ENCODE results near the gene ENTPD1. TPM values are rescaled to one million over a fixed set of nuclear protein-coding genes. Genes with fewer than 3 reads are reported as not detected.
"Not testable (repeated sequence)": the region's sequence is repeated elsewhere in the genome, so short reads cannot be mapped to it uniquely, and the experiment has no call there.

The ENTPD1 gene
- total RNA-seq, 1 donor from 2014 or later = 68.3 TPM

DNA sequence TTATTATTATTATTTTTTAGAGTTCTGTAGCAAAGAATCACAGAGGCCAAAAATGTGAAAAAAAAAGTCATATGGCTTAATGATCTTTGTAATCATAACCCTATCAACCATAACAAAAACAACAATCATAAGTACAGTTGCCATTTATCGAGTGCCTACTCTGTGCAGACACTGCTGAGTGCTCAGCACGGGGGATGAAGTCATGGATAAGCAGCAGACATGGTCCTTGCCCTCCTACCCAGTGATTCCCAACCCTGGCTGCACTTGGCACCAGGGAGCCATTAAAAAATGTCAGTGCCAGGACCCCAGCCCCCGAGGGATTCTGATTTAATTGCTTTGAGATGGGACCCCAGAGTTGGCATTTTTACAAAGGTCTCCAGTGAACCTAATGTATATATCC is 38.2 kb downstream of the ENTPD1 start:
- no peak for DNase-seq (ENCODE audit: low spot score)

DNA sequence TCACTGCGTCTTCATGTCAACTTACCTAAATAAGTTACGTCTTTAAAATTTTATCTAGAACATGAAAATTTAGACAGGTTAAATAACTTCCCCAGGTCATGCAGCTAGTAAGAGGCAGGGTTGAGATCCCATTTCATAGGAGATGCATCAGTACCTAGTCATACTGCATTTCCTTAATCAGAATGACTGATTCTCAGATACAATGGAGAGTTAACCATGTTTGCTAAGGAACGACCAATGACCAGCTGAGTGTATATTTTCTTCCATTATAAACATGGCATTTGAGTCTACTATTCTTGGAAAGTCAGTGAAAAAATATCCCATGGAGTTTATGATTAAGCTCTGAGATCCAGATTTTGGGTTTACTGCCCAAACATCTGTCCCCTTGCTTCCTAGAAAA is 39.6 kb downstream of the ENTPD1 start:
- no peak for DNase-seq (ENCODE audit: low spot score)

- DNase-seq (ENCODE audit: low spot score) = no peak
These were observed 40.5 kb downstream of the ENTPD1 start for GRCh38 chr10:95796504-95796903.

GRCh38 chr10:95798096-95798855 is 42.3 kb downstream of the ENTPD1 start:
- DNase-seq (ENCODE audit: low spot score) = no peak

DNA sequence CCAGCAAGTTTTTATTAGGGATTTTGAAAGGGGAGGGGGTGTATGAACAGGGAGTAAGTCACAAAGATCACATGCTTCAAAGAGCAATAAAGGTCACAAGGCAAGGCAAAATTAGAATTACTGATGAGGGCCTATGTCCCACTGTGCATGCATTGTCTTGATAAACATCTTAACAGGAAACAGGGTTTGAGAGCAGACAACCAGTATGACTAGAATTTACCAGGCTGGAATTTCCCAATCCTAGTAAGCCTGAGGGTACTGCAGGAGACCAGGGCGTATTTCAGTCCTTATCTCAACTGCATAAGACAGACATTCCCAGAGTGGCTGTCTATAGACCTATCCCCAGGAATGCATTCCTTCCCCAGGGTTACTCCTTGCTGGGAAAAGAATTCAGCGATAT is 44.3 kb downstream of the ENTPD1 start:
- DNase-seq (ENCODE audit: low spot score) = not testable (repeated sequence)

GRCh38 chr10:95806687-95807380 is 50.9 kb downstream of the ENTPD1 start:
- DNase-seq (ENCODE audit: low spot score) = not testable (repeated sequence)

GRCh38 chr10:95808705-95809308 is 52.8 kb downstream of the ENTPD1 start:
- not testable (repeated sequence) for DNase-seq (ENCODE audit: low spot score)

GRCh38 chr10:95809370-95810197 is 53.6 kb downstream of the ENTPD1 start:
- no peak for DNase-seq (ENCODE audit: low spot score)

GRCh38 chr10:95810198-95810976 is 54.4 kb downstream of the ENTPD1 start:
- no peak for DNase-seq (ENCODE audit: low spot score)

GRCh38 chr10:95813054-95813685 is 57.2 kb downstream of the ENTPD1 start:
- no peak for DNase-seq (ENCODE audit: low spot score)

DNA sequence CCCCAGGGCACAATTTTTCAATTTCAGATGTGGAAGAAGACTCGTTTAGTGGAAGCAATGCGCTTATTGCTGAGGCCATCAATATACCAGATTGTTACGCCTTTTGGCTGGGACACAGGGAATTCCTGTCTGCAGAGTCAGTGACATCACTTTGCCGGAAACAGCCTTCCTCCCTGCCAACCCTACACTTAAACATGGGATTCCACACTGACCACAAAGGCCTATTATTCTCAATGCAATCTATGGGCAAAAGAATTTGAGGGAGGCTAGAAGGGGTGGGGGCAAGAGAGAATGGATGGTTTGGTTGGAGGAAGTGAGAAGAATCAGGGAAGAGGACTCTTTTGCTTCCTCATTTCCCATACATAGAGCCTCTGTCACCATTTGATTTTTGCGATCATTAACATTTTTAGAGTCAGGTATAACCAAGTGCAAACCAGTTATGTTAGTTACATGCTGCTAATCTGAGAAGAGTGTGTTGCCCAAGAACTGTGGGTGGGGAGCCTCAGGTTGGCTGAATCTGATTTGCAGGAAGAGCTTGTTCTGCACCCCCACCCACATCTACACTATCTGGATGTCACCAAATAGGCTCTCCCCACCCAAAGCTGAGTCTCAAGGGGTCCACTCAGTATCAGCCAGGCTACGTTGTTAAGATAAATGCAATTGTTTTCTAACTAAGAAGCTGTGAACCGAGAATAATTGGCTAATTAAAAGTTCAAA is 58.2 kb downstream of the ENTPD1 start:
- peak; percentile 36 for DNase-seq (ENCODE audit: low spot score)

GRCh38 chr10:95815133-95815532 is 59.2 kb downstream of the ENTPD1 start:
- no peak for DNase-seq (ENCODE audit: low spot score)

DNA sequence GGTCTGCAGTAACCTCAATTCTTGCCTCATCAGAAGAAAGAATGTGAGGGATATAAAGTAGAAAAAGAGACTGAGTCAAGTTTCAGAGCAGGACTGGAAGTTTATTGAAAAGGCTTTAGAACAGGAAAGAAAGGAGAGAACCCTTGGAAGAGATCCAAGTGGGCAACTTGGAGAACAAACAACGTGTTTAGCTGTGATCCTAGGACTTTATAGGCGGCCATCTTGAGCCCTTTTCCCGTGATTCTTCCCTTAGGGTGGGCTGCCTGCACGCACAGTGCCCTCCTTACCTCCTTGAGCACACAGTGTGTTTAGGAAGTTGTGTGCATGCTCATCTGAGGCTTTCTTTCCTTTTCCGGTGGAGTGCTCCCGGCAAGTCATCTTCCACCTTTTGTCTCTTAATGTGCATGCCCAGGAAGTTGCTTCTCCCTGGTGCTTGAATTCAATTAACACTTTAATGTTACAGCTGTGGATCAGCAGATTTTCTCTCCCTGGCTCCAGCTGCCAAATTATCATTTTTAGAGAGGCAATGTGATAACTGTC is 59.8 kb downstream of the ENTPD1 start:
- DNase-seq (ENCODE audit: low spot score) = no peak

DNA sequence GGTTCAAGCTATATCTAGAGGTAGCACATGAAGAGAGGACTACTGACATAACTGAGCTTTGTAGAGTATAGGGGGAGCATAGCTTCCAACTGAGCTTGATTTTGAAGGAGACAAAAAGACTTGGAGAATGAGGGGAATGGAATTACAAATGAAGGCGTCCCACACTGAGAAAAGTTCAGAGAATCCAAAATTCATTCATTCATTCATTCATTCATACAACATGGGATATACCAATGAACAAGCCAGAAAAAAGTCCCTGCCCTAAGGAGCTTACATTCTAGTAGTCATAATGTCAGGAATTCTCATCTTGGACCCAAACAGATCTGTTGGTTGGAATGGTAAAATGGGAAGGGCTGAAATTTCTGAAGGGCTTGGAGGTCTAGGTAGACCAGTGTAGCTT is 62.0 kb downstream of the ENTPD1 start:
- DNase-seq (ENCODE audit: low spot score) = no peak

GRCh38 chr10:95818668-95819067 is 62.7 kb downstream of the ENTPD1 start:
- DNase-seq (ENCODE audit: low spot score) = no peak

DNA sequence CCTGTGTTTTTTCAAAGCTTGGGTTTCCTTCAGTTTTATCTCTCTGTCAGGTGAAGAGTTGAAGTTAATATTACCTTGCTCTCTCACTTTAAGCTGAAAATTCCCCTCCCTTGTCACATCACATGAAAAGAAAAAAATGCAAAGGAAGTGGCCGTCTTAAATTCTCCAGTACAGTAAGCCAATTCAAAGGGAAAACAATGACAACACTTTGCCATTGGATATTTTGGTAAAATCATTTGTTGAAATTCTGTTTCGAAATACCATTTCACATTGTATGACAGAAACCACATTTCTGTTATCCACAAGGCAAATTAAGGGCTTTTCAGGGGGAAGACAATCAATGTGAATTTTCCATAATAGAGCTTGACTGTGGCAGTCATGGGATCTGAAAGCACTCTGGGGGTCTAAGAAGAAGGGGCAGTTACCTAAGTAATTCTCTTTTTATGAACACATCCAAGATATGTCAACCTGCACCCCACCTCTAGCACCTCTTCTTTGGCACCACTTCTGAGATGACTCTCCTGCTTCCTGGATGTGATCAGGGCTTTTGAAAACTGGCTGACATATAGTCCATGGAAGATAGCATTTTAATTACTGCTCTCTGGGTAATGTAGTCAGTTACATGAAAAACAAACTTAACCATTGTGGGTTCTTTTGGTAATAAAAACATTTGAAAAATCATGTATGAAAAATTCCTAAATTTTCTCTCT is 63.8 kb downstream of the ENTPD1 start:
- no peak for DNase-seq (ENCODE audit: low spot score)

- DNase-seq (ENCODE audit: low spot score) = no peak
These were observed 64.4 kb downstream of the ENTPD1 start for GRCh38 chr10:95820363-95820762.

DNA sequence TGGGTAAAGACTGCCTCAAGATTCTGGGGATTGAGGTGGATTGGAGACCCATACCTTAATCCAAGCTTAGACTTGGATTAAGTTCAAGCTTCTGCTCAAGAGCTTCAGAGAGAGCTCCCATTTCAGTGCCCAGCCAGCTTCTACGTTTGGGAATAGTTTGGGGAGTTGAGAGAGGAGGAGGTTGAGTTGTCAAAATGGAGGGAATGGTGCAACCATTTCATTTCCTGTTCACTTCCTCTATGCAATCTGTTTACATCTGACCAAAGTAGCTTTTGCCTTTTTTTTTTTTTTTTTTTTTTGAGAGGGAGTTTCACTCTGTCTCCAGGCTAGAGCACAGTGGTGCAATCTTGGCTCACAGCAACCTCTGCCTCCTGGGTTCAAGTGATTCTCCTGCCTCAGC is 65.8 kb downstream of the ENTPD1 start:
- no peak for DNase-seq (ENCODE audit: low spot score)

DNA sequence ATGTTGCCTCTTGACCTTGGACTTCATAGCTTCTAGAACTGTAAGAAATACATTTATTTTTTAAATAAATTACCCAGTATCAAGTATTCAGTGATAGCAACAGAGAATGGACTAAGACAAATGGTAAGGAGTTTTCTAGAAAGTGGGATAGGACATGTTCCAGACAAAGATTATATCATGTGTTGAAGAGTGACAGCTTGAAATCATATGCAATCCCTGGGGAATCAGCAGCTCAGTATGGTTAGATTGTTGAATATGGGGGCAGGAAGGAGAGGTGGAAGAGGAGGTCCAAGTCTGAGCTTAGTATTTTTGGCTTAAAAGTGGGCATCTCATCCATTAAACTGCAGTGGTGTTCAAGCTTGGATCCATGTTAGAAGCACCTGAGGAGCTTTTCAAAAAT is 74.1 kb downstream of the ENTPD1 start:
- no peak for DNase-seq (ENCODE audit: low spot score)
